HUES48 (cell line): Measurements from ENCODE around the gene PLLP.
A peak's percentile ranks its signal among the peaks of the same experiment; 100 is the strongest.
"Not testable (repeated sequence)": the region's sequence is repeated elsewhere in the genome, so short reads cannot be mapped to it uniquely, and the experiment has no call there.

Source experiments
- H3K27ac ChIP-seq: one replicate; pipeline ENCODE4 v1.7.0; 2013; ENCODE audit warnings: low read depth, low read length, inconsistent platforms
- H3K27me3 ChIP-seq: 2 replicates; pipeline ENCODE4 v1.6.1; 2013; ENCODE audit warnings: mild to moderate bottlenecking, low read length; ENCODE audit not compliant: control insufficient read depth, insufficient read depth
- H3K36me3 ChIP-seq: 2 replicates; pipeline ENCODE4 v1.6.1; 2013; ENCODE audit warnings: low read length; ENCODE audit not compliant: control insufficient read depth, insufficient read depth
- H3K4me1 ChIP-seq: 2 replicates; pipeline ENCODE4 v1.6.1; 2013; ENCODE audit warnings: mild to moderate bottlenecking, low read length; ENCODE audit not compliant: control insufficient read depth, insufficient read depth
- H3K4me3 ChIP-seq: 2 replicates; pipeline ENCODE4 v1.5.1; 2013; ENCODE audit warnings: mild to moderate bottlenecking, low read depth, low read length
- H3K9ac ChIP-seq: 2 replicates; pipeline ENCODE4 v1.6.1; 2013; ENCODE audit warnings: mild to moderate bottlenecking, low read depth, low read length, moderate library complexity
- H3K9me3 ChIP-seq: 2 replicates; pipeline ENCODE4 v1.6.1; 2013; ENCODE audit warnings: low read length; ENCODE audit not compliant: control insufficient read depth, insufficient read depth

The PLLP gene

DNA sequence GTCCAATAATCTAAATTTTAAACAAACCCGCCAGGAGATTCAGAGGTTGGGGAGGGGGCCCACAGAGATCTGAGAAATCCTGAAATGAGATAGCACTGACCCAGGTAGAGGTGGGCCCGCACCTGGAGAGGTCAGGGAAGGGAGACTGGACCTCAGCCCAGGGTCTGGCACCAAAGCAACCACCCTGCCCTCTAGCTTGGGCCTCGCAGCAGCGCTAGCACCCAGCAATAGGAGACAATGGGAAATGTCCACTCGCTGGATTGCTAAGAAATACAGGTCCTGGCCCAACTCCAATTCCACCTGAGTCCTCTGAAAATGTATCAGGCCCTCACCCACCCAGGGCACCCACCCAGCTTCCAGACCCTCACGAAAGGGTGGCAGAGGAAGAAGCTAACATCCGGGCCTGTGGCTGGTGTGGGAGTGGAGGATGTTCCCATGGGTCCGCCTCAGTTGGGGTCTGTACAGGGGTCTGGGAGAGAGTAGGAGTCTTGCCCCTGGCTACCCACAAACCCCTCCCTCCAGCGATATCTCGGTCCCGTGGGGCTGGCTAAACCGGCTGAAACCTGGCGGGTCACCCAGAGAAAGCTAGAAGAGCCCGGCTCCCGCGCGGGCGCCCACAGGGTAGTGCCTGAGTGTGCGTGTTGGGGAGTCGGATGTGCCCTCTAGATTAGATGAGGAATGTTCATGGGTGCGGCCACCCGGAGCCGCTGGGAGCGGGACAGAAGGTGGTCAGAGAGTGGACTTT is 1.1 kb downstream of the PLLP start:
- Histone ChIP-seq H3K4me1 (no peaks in the 10 kb centered on the region), H3K4me3 (peak overlapping the region; percentile 72; the same call in 1 of the 2 replicates), H3K9ac (no peak overlapping the region), H3K9me3 (no peaks in the 10 kb centered on the region), H3K27me3 (peaks cover 45% of the 10 kb centered on the region), H3K27ac (no peak overlapping the region), H3K36me3 (no peaks in the 10 kb centered on the region)

GRCh38 chr16:57282510-57283213 is 1.8 kb downstream of the PLLP start:
- no peak overlapping the region for H3K4me3 ChIP-seq
- H3K27me3 ChIP-seq, result peaks cover 45% of the 10 kb centered on the region
- no peaks in the 10 kb centered on the region for H3K9me3 ChIP-seq
- H3K36me3 ChIP-seq, result no peaks in the 10 kb centered on the region
- H3K4me1 ChIP-seq, result no peaks in the 10 kb centered on the region
- no peak overlapping the region for H3K9ac ChIP-seq
- no peak overlapping the region for H3K27ac ChIP-seq

- H3K4me3 ChIP-seq, result no peak overlapping the region
- no peak overlapping the region for H3K9ac ChIP-seq
- peaks cover 45% of the 10 kb centered on the region for H3K27me3 ChIP-seq
- H3K4me1 ChIP-seq, result no peaks in the 10 kb centered on the region
- H3K36me3 ChIP-seq, result no peaks in the 10 kb centered on the region
- no peak overlapping the region for H3K27ac ChIP-seq
- H3K9me3 ChIP-seq, result no peaks in the 10 kb centered on the region
These were observed 2.7 kb downstream of the PLLP start for GRCh38 chr16:57281791-57282190.

DNA sequence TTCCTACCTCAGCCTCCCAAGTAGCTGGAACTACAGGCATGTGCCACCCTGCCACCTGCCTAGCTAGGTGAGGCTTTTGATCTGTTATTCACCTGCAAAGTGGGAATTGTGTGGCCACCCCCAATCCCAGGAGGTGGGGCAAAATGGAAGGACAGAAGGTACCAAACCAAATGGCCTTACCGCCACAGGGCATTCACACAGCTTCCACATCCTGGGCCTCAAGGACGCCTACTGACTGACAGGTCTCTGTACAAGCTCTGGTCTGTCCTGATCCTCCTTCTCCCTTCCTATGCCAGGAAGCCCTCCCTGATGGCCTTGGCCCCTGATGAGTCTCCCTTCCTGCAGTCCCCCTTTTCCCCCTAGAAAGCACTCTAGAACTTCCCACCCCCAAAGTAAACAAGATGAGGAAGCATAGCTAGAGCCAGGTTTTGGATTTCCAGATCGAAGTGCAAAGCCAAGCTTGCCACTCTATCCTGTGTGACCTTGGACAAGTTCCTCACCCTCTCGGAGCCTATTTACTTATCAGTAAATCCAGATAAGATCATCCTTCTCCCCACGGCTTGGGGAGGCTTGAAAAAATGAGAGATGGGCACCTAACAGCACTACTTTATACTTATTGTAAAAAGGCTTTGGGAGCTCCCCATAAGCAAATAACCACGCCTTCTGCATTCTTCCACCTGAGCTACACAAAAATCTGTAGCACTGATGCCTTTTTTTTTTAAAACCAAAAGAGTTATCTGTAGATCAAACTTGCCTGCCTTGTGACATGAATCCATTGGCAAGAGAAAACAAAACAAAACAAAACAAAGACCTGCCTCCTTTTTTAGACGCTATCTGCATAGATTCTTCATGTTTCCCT is 4.5 kb downstream of the PLLP start:
- H3K4me3 ChIP-seq, result no peak overlapping the region
- no peaks in the 10 kb centered on the region for H3K36me3 ChIP-seq
- no peak overlapping the region for H3K27ac ChIP-seq
- H3K9ac ChIP-seq, result no peak overlapping the region
- no peaks in the 10 kb centered on the region for H3K4me1 ChIP-seq
- no peaks in the 10 kb centered on the region for H3K9me3 ChIP-seq
- peaks cover 39% of the 10 kb centered on the region for H3K27me3 ChIP-seq

DNA sequence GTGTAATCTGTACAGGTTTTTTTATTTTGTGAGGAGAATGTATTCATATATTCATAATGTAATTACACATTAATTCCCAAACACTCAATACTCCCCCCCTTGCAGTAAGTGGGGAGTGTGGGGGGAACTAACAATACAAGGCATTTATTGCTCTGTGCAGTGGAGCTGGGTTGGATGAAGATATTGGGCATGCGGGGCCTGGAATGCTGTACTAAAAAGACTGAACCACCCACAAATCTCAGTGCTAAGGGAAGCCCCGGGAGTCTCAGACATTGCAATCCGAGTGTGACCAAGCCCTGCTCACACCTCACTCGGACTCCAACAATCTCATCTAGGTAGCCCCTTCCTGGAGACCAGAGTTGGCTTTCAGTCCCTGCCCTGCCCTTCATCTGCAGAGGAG is 6.0 kb downstream of the PLLP start:
- no peaks in the 10 kb centered on the region for H3K9me3 ChIP-seq
- no peak overlapping the region for H3K4me3 ChIP-seq
- H3K4me1 ChIP-seq, result no peaks in the 10 kb centered on the region
- H3K9ac ChIP-seq, result no peak overlapping the region
- no peaks in the 10 kb centered on the region for H3K36me3 ChIP-seq
- no peak overlapping the region for H3K27ac ChIP-seq
- peaks cover 24% of the 10 kb centered on the region for H3K27me3 ChIP-seq

DNA sequence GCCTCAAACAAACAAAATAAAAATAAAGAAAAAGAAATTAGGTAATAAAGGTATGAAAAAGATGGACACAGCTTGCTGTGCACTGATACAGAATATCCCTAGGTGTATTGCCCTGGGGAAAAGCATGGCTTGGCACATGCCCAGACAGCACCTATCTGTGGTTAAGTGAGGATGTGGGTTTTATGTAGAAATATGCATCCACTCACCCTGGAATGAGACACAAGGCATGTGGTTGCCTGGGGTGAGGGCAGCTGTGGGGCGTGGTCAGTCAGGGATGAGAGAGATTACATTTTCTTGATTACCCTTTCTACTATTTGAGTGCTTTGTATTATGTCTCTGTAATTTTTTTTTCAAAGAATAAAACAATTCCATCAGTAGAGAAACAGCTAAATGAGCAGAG is 6.9 kb downstream of the PLLP start:
- Histone ChIP-seq H3K36me3 (no peaks in the 10 kb centered on the region), H3K4me1 (no peaks in the 10 kb centered on the region), H3K9me3 (no peaks in the 10 kb centered on the region), H3K9ac (no peak overlapping the region), H3K27ac (no peak overlapping the region), H3K4me3 (no peak overlapping the region), H3K27me3 (peaks cover 15% of the 10 kb centered on the region)

- Histone ChIP-seq H3K4me3 (no peak overlapping the region), H3K27ac (no peak overlapping the region), H3K9me3 (no peaks in the 10 kb centered on the region), H3K27me3 (peaks cover 6% of the 10 kb centered on the region; the same call in 1 of the 2 replicates), H3K4me1 (no peaks in the 10 kb centered on the region), H3K9ac (no peak overlapping the region), H3K36me3 (no peaks in the 10 kb centered on the region)
These were observed 7.9 kb downstream of the PLLP start for GRCh38 chr16:57276596-57276995.

- not testable (repeated sequence) for H3K9me3 ChIP-seq, H3K27me3 ChIP-seq, H3K27ac ChIP-seq, H3K9ac ChIP-seq, H3K4me1 ChIP-seq, H3K36me3 ChIP-seq, H3K4me3 ChIP-seq
These were observed 8.5 kb downstream of the PLLP start for GRCh38 chr16:57275946-57276345.

- no peak overlapping the region for H3K4me3 ChIP-seq
- H3K36me3 ChIP-seq, result no peaks in the 10 kb centered on the region
- no peak overlapping the region for H3K9ac ChIP-seq
- H3K27ac ChIP-seq, result no peak overlapping the region
- H3K9me3 ChIP-seq, result no peaks in the 10 kb centered on the region
- H3K27me3 ChIP-seq, result no peaks in the 10 kb centered on the region
- H3K4me1 ChIP-seq, result no peaks in the 10 kb centered on the region
These were observed 10.6 kb downstream of the PLLP start for GRCh38 chr16:57273826-57274225.

DNA sequence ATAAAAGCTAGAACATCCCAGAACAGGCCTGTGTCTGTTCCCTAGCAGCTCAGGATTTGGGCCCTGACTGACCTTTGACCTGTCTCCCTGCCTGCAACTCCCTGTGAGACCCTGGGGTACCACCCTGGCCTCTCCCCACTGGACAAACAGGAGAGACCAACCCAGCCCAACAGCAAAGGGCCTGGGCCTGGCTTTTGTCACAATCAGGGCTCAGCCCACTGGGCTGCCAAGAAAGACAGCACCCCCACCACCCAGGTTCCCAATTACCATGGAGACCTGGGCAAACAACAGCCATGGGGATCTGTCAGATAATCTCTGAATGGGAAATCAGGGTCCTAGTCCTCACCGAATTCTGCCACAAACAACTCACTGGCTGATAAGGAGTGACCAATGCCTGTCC is 11.1 kb downstream of the PLLP start:
- Histone ChIP-seq H3K9me3 (no peaks in the 10 kb centered on the region), H3K4me1 (no peaks in the 10 kb centered on the region), H3K36me3 (no peaks in the 10 kb centered on the region), H3K27me3 (no peaks in the 10 kb centered on the region), H3K9ac (no peak overlapping the region), H3K4me3 (no peak overlapping the region), H3K27ac (no peak overlapping the region)
